Germinal center (tissue), 1 donor: ENCODE measurements around the gene CPT1B.
A peak's percentile ranks its signal among the peaks of the same experiment; 100 is the strongest.
"Not testable (repeated sequence)": the region's sequence is repeated elsewhere in the genome, so short reads cannot be mapped to it uniquely, and the experiment has no call there.

ENCODE experiments used
- DNase-seq: peaks from one replicate; pipeline ENCODE4 v3.0.0; 2012; ENCODE audit warnings: mixed read lengths, low spot score

Gene CPT1B

GRCh38 chr22:50609599-50609998 is 31.4 kb upstream of the CPT1B start:
- no peak for DNase-seq

GRCh38 chr22:50608996-50609395 is 30.8 kb upstream of the CPT1B start:
- DNase-seq, result no peak

DNA sequence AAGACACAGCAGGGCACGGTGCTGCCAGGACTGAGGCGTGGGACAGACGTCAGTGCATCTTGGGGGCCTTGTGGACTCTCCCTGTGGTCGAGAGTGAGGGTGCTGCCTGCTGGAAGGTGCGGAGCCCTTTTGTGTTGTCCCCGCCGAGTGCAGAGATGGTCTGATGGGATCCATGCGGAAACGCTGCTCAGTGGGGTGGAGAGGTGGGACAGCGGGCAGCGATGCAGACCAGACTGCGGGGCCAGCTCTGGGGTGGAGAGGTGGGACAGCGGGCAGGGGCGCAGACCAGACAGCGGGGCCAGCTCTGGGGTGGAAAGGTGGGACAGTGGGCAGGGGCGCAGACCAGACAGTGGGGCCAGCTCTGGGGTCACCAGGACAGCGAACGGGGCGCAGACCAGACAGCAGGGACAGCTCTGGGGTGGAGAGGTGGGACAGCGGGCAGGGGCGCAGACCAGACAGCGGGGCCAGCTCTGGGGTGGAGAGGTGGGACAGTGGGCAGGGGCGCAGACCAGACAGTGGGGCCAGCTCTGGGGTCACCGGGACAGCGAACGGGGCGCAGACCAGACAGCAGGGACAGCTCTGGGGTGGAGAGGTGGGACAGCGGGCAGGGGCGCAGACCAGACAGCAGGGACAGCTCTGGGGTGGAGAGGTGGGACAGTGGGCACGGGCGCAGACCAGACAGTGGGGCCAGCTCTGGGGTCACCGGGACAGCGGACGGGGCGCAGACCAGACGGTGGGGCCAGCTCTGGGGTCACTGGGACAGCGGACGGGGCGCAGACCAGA is 30.0 kb upstream of the CPT1B start:
- DNase-seq, result not testable (repeated sequence)

GRCh38 chr22:50607659-50608020 is 29.4 kb upstream of the CPT1B start:
- no peak for DNase-seq

DNA sequence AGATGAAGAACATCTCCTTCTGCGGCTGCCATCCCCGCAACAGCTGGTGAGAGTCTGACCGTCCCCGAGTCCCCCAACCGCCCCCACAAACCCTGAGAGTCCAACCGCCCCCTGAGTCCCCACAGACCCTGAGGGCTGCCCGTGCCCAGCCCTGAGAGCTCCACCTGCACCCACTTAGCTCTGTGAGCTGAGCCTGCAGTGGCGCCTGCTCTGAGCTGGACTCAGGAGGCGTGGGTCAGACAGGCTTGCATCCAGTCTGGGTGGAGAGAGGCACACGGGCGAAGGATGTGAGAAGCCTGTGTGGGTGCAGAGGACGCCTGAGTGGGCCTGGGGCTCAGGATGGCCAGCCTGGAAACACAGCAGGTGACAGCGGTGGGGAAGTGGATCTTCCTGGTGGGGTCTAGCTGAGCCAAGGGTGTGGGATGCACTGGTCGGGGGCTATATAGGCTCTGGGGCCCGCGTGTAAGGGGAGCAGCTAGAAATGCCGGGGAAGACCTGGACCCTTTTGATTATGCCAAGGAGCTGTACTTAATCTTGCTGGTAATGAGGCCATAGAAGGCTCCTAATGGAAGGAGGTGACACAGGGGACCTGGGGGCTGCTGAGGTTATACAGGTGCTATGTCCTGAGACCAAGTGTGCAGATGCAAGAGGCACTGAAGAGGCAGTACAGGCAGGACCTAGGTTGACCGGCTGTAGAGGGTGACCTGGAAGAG is 28.9 kb upstream of the CPT1B start:
- DNase-seq, result no peak

GRCh38 chr22:50606165-50606945 is 28.1 kb upstream of the CPT1B start:
- DNase-seq, result no peak

DNA sequence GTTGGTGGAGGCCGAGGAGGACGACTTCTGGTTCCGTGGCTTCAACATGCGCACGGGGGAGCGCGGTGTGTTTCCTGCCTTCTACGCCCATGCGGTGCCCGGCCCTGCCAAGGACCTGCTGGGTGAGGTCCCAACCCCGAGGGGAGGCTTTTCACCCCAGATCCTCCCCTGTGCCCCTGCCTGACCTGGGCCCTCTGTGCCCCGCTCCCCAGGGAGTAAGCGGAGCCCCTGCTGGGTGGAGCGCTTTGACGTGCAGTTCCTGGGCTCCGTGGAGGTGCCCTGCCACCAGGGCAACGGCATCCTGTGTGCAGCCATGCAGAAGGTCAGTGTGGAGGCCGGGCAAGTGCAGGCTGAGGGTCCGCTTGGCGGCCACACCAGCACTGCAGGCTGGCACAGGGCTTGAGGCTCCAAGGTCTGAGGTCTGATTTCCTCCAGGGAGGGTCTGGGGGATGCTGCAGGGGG is 27.4 kb upstream of the CPT1B start:
- DNase-seq, result no peak

DNA sequence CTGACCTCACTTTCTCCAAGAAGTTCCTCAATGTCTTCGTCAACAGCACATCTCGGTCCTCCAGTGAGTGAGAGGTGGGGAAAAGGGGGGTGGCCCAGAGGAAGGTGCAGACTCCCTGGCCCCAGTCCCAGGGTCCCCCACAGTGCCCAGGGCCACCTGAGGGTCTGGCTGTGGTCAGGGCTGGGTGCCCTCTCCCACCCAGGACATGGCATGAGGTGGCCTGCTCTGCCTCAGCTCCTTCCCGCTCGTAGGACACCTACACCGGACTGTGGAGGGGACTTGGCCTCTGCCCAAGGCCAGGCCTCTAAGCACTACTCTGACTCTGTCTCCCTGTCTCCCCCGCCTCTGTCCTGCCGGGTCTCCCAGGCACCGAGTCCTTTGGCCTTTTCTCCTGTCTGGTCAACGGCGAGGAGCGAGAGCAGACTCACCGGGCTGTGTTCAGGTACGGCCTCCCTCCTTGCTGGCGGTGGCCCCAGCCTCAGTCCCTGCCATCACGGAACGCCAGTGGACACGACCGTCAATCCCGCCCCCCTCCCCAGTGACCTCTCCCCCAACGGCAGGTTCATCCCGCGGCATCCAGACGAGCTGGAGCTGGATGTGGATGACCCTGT is 26.9 kb upstream of the CPT1B start:
- DNase-seq, result no peak

DNA sequence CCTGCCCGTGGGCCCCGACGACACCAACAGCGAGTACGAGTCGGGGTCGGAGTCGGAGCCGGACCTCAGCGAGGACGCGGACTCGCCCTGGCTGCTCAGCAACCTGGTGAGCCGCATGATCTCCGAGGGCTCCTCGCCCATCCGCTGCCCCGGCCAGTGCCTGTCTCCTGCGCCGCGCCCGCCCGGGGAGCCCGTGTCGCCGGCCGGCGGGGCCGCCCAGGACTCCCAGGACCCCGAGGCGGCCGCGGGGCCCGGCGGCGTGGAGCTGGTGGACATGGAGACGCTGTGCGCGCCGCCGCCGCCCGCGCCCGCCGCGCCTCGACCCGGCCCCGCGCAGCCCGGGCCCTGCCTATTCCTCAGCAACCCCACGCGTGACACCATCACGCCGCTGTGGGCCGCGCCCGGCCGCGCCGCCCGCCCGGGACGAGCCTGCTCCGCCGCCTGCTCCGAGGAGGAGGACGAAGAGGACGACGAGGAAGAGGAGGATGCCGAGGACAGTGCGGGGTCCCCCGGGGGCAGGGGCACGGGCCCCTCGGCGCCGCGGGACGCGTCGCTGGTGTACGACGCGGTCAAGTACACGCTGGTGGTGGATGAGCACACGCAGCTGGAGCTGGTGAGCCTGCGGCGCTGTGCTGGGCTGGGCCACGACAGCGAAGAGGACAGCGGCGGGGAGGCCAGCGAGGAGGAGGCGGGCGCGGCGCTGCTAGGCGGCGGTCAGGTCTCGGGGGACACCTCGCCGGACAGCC is 26.2 kb upstream of the CPT1B start:
- no peak for DNase-seq

- DNase-seq, result no peak
These were observed 25.5 kb upstream of the CPT1B start for GRCh38 chr22:50603511-50604255.

GRCh38 chr22:50602338-50602700 is 24.1 kb upstream of the CPT1B start:
- DNase-seq, result no peak

GRCh38 chr22:50601669-50602337 is 23.6 kb upstream of the CPT1B start:
- no peak for DNase-seq

- no peak for DNase-seq
These were observed 22.9 kb upstream of the CPT1B start for GRCh38 chr22:50600967-50601668.

DNA sequence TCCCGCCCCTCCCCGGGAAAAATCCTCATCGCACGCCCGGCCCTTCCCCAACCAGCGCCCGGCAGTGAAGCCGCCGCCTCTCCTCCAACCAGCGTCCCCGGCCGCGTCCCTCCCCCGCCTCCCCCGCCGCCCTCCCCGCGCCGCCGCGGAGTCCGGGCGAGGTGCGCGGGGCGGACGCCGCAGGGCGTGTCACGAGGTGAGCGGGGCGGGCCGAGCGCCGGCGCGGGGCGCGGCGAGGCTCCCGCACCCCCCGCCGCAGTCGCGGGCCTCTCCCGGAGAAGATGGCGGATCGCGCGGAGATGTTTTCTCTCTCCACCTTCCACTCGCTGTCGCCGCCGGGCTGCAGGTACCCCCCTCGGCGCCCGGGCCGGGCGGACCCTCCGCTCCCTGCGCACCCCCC is 22.3 kb upstream of the CPT1B start, which contains the start of gene MAPK8IP2:
MAPK8IP2 (plus strand) TSS at position 256 of the 400 bp plus-strand sequence; CDS start at position 282, 26 bp downstream.
- peak; percentile 38 for DNase-seq

- DNase-seq, result peak; percentile 74
These were observed 21.7 kb upstream of the CPT1B start for GRCh38 chr22:50599816-50600455.

DNA sequence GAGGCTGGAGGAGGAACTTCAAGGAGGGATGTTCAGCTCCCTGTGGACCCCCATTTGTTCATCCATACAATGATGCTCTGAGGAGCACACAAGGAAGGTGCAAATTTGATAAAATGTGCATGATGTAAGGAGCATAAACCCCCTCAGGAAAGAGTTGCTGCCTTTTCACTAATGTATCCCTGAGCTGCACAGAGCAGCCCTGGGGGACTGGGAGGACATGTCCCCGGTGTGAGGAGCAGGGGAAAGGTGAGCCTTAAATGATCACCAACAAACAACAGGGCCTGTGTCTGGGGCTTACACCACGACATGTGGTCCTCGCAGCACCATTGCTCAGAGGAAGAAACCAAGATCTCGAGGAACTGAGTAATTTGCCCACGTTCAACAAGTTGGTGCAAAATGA is 18.9 kb upstream of the CPT1B start:
- no peak for DNase-seq

- DNase-seq, result no peak
These were observed 17.0 kb upstream of the CPT1B start for GRCh38 chr22:50595189-50595588.

- DNase-seq, result no peak
These were observed 9.2 kb upstream of the CPT1B start for GRCh38 chr22:50587407-50587806.

DNA sequence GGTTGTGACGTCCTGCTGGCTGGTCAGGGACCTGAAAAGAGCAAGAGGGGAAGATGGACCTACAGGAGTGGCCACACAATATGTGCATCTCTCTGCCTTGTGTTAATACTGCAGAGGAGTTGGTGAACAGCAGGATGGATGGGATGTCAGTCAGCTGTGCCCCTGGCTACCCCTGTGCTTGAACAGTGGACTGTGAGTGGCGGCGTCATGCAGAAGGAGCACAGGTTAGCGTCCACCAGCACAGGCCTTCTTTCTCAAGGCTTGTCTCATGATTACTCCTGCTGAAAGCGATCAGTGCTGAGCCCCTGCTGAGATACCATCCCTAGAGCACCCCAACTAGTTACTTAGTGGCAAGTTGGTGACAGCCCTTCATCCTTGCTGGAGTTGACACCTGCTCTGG is 8.2 kb upstream of the CPT1B start:
- DNase-seq, result no peak
